Psoas muscle (tissue), 8 donors: ENCODE measurements around the gene SLCO4A1. TPM values are rescaled to one million over a fixed set of nuclear protein-coding genes. Genes with fewer than 3 reads are reported as not detected.

Experiments used
- ATAC-seq, 4 donors: fragments of 200-7000 bp; cut with Tn5 transposase; one replicate each; pipeline ENCODE4 v1.9.1; 2020; ENCODE audit warnings: moderate library complexity in 3 of 4, mild to moderate bottlenecking in 2 of 4
- DNase-seq, 2 donors: peaks; one replicate each; pipeline ENCODE4 v3.0.0-alpha.2; 2020
- H3K27ac ChIP-seq: fragments of 200-600 bp; one replicate; pipeline ENCODE4 v1.8.0; 2022
- H3K27me3 ChIP-seq, 3 donors: fragments of 200-600 bp in 1 of 3; one replicate each; pipeline versions ENCODE4 v1.6.1 to v1.8.0; 2013 to 2022; ENCODE audit warnings: low read length in 2 of 3, mild to moderate bottlenecking in 2 of 3, moderate library complexity in 1 of 3; ENCODE audit not compliant: insufficient read depth in 3 of 3
- H3K36me3 ChIP-seq, 2 donors: fragments of 200-600 bp in 1 of 2; one replicate each; pipeline versions ENCODE4 v1.6.1 to v1.8.0; 2013 to 2022; ENCODE audit warnings: low read depth in 1 of 2, mild to moderate bottlenecking in 1 of 2, moderate library complexity in 1 of 2; ENCODE audit not compliant: insufficient read depth in 1 of 2
- H3K4me1 ChIP-seq: fragments of 200-600 bp; one replicate; pipeline ENCODE4 v1.8.0; 2022
- H3K4me3 ChIP-seq: fragments of 200-600 bp; one replicate; pipeline ENCODE4 v1.8.0; 2022; ENCODE audit warnings: mild to moderate bottlenecking
- H3K9me3 ChIP-seq: fragments of 200-600 bp; one replicate; pipeline ENCODE4 v1.8.0; 2022
- WGBS, 3 donors: extraction: QIAGEN DNeasy Blood & Tissue Kit; methylation state at CpG; one replicate each; pipeline versions ENCODE4 v1.1.6 to v1.1.7; 2013; 5-methylcytosine and 5-hydroxymethylcytosine counted together
- intact Hi-C, 2 donors: fragments of 100-400 bp; cut with DNase I; formaldehyde crosslinking; loops; one replicate each; pipeline versions ENCODE4 v1.11.0 to v1.14.2; 2022
- polyA plus RNA-seq, 3 donors: library from polyadenylated mRNA; stranded (reverse); fragments of 200-250 nt; gene quantifications; one replicate each; pipeline ENCODE4 v1.2.3, GENCODE V29; 2013
- total RNA-seq, 4 donors: library from RNA; stranded (reverse); fragmentation: NEBNext Ultra II Directional in 2 of 4; extraction: Animal tissue kit (Norgen Biotek cat#: 25700) in 2 of 4; gene quantifications; one replicate each; pipeline versions ENCODE4 v1.2.1 to v1.2.4, GENCODE V29; 2021 to 2023
- TF ChIP-seq, protein P1 (sequence below): fragments of 200-600 bp; IDR thresholded peaks from one replicate; pipeline ENCODE4 v1.8.0; 2022; ENCODE audit warnings: antibody characterized with exemption
- donor health status: healthy with polysubstance abuse.
- donor health status: DM: no; HTN: no; CAD: no; lungs with moderate emphysema.
- donor health status: Bipolar disorder and iron deficiency.
- donor health status: healthy.
- donor health status: DM: yes; HTN: yes; CAD: no.
- donor health status: DM: no; HTN: no; CAD: no.
- donor health status: DM: no; HTN: no; CAD: no.
- donor health status: DM: yes; HTN: yes; CAD: no.

SLCO4A1 gene
- total and polyA plus RNA-seq, 7 donors: 5.3 to 38.5 (median 9.8) TPM

DNA sequence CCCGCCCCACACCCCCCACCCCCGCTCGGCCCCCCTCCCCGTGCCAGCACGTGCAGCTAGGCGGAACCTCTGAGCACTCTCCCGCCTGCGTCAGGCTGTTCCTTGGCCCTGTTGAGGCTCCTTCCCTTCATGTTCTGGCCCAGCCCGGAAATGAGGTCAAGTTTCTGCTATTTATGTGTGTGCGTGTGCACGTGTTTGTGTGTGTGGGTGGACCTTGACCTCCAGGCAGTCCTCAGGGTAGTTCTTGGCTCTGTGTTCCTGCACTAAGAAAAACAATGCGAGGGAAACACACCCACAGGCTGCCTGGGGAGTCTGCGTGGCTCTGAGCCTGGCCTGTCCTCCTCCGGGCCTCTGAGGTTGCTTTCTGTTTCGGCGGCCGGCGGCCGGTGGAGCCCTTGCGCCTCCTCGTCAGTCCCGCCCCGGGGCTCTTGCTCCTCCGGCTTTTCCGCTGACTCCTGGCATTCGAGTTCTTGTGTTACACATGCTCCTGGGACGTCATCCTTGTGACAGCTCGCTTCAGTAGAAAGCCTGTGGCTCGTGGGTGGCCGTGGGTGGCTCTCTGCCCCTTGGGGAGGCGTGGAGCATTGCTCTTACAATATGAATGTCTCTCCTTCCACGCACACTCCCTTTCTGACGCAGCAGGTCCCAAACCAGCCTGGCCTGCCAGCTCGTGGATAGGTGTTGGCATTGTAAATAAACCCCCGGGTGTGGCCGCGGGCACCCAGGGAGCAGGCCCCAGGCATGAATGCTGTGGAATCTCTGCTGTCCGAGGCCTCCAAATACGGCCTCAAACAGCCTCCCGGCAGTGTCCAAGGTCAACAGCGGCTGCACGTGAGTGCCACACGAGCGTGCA, 10.0 kb downstream of the SLCO4A1 start:
- Histone ChIP-seq H3K27ac (peak overlapping the region; percentile 87), H3K27me3 (no peaks in the 10 kb centered on the region), H3K9me3 (no peaks in the 10 kb centered on the region), H3K4me1 (peaks cover 35% of the 10 kb centered on the region), H3K36me3 (no peaks in the 10 kb centered on the region), H3K4me3 (peak overlapping the region; percentile 52)
- intact Hi-C loops: loop anchor here in 1 of 2 donors (5.0 kb wide), 1 partner anchor 140 kb away; no protein-coding TSS in a partner anchor
- peak; percentile 94 to 97 for DNase-seq
- ATAC-seq: peak; percentile 66 to 81 (median 78)
- 5 to 8% (median 8%) methylated on average over 40 to 44 of the region's 44 CpGs for WGBS, 3 donors
- TF ChIP-seq, protein P1, sequence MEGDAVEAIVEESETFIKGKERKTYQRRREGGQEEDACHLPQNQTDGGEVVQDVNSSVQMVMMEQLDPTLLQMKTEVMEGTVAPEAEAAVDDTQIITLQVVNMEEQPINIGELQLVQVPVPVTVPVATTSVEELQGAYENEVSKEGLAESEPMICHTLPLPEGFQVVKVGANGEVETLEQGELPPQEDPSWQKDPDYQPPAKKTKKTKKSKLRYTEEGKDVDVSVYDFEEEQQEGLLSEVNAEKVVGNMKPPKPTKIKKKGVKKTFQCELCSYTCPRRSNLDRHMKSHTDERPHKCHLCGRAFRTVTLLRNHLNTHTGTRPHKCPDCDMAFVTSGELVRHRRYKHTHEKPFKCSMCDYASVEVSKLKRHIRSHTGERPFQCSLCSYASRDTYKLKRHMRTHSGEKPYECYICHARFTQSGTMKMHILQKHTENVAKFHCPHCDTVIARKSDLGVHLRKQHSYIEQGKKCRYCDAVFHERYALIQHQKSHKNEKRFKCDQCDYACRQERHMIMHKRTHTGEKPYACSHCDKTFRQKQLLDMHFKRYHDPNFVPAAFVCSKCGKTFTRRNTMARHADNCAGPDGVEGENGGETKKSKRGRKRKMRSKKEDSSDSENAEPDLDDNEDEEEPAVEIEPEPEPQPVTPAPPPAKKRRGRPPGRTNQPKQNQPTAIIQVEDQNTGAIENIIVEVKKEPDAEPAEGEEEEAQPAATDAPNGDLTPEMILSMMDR: no peak

DNA sequence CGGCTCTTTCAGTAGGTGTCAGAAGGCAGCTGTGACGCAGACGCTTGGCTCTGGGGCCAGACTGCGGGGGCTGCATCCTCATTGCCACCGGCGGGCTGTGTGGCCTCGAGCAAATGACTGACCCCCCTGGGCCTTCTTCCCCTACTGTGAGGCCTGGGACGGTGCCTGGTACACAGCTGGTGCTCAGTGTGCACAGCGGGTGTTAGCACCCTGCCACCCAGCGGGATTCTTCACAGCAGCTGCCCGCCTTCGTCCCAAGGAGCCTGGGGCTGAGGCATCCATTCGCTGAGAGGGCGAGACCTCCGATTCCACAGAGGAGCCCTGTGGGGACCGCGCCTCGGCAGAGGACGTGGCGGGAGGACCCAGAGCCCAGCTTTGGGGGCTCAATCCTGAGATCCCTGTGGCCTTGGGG, 10.6 kb downstream of the SLCO4A1 start:
- Histone ChIP-seq H3K27ac (peak overlapping the region; percentile 87), H3K9me3 (no peaks in the 10 kb centered on the region), H3K4me3 (peak overlapping the region; percentile 52), H3K27me3 (no peaks in the 10 kb centered on the region), H3K36me3 (no peaks in the 10 kb centered on the region), H3K4me1 (peaks cover 29% of the 10 kb centered on the region)
- intact Hi-C loops: loop anchor here in 1 of 2 donors (5.0 kb wide), 1 partner anchor 139 kb away; no protein-coding TSS in a partner anchor
- TF ChIP-seq, protein P1: no peak
- 77 to 85% (median 78%) methylated on average over 19 to 20 of the region's 20 CpGs for WGBS, 3 donors
- DNase-seq (no peak), ATAC-seq (no peak)

- WGBS, 3 donors: 85 to 89% (median 88%) methylated on average over 12 of the region's 12 CpGs
- TF ChIP-seq, protein P1: no peak
- ATAC-seq (no peak), DNase-seq (no peak)
- intact Hi-C loops: loop anchor here in 1 of 2 donors (5.0 kb wide), 1 partner anchor 139 kb away; no protein-coding TSS in a partner anchor
- no peak overlapping the region for H3K4me3 ChIP-seq
- peak overlapping the region; percentile 87 for H3K27ac ChIP-seq
- H3K36me3 ChIP-seq: no peaks in the 10 kb centered on the region
- H3K9me3 ChIP-seq: no peaks in the 10 kb centered on the region
- peaks cover 24% of the 10 kb centered on the region for H3K4me1 ChIP-seq
- H3K27me3 ChIP-seq: no peaks in the 10 kb centered on the region
These were observed 11.1 kb downstream of the SLCO4A1 start for GRCh38 chr20:62653373-62653772.

- Histone ChIP-seq H3K27ac (no peak overlapping the region), H3K9me3 (no peaks in the 10 kb centered on the region), H3K4me3 (no peak overlapping the region), H3K27me3 (no peaks in the 10 kb centered on the region), H3K4me1 (peaks cover 17% of the 10 kb centered on the region), H3K36me3 (no peaks in the 10 kb centered on the region)
- intact Hi-C loops: loop anchor here in 1 of 2 donors (5.0 kb wide), 1 partner anchor 138 kb away; no protein-coding TSS in a partner anchor
- WGBS, 3 donors: 92 to 93% (median 92%) methylated on average over 23 to 24 of the region's 24 CpGs
- TF ChIP-seq, protein P1: no peak
- DNase-seq (no peak), ATAC-seq (no peak)
These were observed 11.8 kb downstream of the SLCO4A1 start for GRCh38 chr20:62653951-62654685.
